Measurements from ENCODE around the gene TBXAS1.

TBXAS1 gene

GRCh38 chr7:139846297-139846696 is 17.2 kb downstream of the TBXAS1 start:
- Histone ChIP-seq H3K4me3 (no peak overlapping the region), H3K27ac (no peak overlapping the region)
- no peak for DNase-seq (ENCODE audit: low spot score)
- TF ChIP-seq, protein P1, sequence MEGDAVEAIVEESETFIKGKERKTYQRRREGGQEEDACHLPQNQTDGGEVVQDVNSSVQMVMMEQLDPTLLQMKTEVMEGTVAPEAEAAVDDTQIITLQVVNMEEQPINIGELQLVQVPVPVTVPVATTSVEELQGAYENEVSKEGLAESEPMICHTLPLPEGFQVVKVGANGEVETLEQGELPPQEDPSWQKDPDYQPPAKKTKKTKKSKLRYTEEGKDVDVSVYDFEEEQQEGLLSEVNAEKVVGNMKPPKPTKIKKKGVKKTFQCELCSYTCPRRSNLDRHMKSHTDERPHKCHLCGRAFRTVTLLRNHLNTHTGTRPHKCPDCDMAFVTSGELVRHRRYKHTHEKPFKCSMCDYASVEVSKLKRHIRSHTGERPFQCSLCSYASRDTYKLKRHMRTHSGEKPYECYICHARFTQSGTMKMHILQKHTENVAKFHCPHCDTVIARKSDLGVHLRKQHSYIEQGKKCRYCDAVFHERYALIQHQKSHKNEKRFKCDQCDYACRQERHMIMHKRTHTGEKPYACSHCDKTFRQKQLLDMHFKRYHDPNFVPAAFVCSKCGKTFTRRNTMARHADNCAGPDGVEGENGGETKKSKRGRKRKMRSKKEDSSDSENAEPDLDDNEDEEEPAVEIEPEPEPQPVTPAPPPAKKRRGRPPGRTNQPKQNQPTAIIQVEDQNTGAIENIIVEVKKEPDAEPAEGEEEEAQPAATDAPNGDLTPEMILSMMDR (IDR thresholded peaks at IDR 0.05), result no peak

DNA sequence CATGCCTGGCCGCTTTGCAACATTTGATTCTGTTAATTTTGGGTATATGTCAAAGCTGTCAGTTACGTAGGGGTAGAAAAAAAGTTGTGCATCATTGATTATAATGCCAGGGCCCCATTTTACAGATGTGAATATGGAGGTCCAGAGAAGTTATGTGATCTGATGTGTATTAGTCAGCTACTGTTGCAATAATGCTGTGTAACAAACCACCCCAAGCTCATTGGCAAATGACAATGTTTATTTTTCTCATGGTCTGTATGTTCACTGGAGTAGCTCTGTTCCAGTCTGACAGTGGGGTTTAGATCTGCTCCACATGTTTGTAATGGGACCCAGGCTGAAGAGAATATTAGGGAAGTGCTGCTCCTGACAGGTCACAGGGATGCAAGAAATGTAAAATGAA is 19.2 kb downstream of the TBXAS1 start:
- H3K4me3 ChIP-seq, result no peak overlapping the region
- no peak overlapping the region for H3K27ac ChIP-seq
- DNase-seq (ENCODE audit: low spot score), result no peak
- TF ChIP-seq, protein P1 (IDR thresholded peaks at IDR 0.05), result no peak

DNA sequence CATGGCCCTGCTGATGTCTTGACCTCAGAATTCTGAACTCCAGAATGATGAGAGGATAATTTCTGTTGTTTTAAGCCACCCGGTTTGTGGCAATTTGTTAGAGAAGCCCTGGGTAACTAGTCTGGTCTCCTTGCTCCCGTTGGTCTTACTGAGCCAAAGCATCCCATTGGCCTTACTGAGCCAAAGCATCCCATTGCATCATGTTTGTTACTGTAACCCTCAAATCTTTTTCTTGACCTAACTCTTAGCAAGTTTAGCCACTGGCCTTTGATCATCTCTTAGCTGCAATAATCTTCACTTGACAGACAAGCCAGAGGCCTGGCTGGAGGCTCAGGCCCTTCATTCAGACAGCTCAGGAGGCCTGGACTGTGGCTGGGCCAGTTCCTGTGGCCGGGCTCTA is 21.8 kb downstream of the TBXAS1 start:
- H3K4me3 ChIP-seq, result no peak overlapping the region
- no peak for DNase-seq (ENCODE audit: low spot score)
- H3K27ac ChIP-seq, result no peak overlapping the region

DNA sequence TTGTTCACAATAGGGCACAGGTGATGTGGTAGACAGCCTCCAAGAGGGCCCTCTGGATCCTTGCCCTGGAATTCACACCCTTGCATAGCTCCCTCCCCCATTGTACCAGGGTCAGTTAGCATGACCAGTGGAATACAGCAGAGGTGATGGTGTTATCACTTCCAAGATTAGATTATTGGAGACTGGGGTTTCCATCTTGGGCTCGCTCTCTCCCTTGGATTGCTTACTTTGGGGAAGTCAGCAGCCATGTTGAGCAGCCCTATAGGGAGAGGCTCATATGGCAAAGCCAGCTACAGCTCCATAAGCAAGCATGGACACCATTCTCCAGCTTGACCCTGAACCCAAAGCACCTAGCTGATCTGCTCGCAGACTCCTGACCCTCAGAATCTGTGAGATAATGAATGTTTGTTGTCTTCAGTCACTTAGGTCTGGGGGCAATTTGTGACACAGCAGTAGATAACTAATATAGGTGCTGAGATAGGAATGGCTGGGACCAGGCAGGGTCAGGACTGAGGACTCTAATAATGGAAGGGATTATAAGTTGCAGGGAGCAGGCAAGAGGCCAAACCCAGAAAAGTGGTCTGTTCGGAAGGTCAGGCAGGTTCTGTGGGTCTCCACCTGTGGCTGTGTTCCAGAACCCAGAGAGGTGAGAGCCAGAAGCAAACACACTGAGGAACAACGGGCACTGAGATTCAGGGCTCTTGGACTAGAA is 22.9 kb downstream of the TBXAS1 start:
- no peak overlapping the region for H3K4me3 ChIP-seq
- DNase-seq (ENCODE audit: low spot score), result no peak
- no peak overlapping the region for H3K27ac ChIP-seq
- TF ChIP-seq, protein P1 (IDR thresholded peaks at IDR 0.05), result no peak

More for the DNA sequence above, 21.8 kb downstream of the TBXAS1 start:
- TF ChIP-seq, protein P1 (IDR thresholded peaks at IDR 0.05), result no peak

GRCh38 chr7:139852482-139852845 is 23.4 kb downstream of the TBXAS1 start:
- H3K27ac ChIP-seq, result no peak overlapping the region
- no peak overlapping the region for H3K4me3 ChIP-seq
- DNase-seq (ENCODE audit: low spot score), result no peak
- TF ChIP-seq, protein P1 (IDR thresholded peaks at IDR 0.05), result no peak

GRCh38 chr7:139853506-139854123 is 24.6 kb downstream of the TBXAS1 start:
- H3K4me3 ChIP-seq, result no peak overlapping the region
- no peak for DNase-seq (ENCODE audit: low spot score)
- H3K27ac ChIP-seq, result peak overlapping the region in 1 of 2 donors; percentile 44
- TF ChIP-seq, protein P1 (IDR thresholded peaks at IDR 0.05), result no peak

- no peak overlapping the region for H3K4me3 ChIP-seq
- peak overlapping the region in 1 of 2 donors; percentile 44 for H3K27ac ChIP-seq
- DNase-seq (ENCODE audit: low spot score), result peak; percentile 80
- TF ChIP-seq, protein P1 (IDR thresholded peaks at IDR 0.05), result no peak
Measured at GRCh38 chr7:139854124-139854511, 25.1 kb downstream of the TBXAS1 start.

Data from coronary artery (tissue), 2 donors.